GM18907 (cell line): ENCODE measurements around the gene ALDH16A1.

Experiments used
- ATAC-seq: cut with Tn5 transposase; IDR thresholded peaks from one replicate; pipeline ENCODE4 v1.9.1; 2021; ENCODE audit warnings: mild to moderate bottlenecking, moderate library complexity; ENCODE audit not compliant: unreplicated experiment

ALDH16A1 gene

DNA sequence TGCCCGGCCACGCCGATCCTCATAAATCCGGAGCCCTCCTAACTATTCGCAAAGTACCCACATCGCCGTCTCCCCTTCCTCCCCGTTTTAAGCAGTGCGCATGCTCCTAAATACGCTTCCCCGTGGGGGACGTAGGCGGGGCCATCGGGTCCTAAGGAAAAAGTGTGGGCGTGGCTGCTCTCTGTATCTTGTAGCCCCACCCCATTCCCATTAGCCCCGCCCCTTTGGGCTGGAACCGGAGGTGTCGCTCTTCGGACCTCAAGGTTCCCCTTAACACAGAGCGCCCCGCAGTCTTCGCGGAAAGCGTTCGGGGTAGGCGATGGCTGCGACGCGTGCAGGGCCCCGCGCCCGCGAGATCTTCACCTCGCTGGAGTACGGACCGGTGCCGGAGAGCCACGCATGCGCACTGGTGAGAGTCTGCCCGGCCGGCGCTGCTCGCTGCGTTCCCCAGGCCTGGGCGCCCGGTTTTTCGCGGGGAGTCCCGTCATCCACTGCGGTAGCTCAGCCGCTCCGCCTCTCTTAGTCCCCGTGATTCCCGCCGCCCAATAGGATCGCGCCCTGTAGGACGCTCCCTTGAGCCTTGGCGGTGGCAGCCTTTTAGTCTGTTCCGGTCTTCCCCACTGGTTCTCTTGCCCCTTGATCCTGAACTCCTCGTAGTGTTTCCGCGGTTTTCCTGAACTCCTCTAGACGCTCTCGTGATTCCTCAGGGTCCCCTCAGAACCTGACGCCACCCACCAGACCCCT is at the start of gene ALDH16A1:
TSS of gene ALDH16A1 (plus strand) at position 213 of the 744 bp plus-strand sequence. CDS start at position 320, 107 bp downstream.
- ATAC-seq, result peak; percentile 81

DNA sequence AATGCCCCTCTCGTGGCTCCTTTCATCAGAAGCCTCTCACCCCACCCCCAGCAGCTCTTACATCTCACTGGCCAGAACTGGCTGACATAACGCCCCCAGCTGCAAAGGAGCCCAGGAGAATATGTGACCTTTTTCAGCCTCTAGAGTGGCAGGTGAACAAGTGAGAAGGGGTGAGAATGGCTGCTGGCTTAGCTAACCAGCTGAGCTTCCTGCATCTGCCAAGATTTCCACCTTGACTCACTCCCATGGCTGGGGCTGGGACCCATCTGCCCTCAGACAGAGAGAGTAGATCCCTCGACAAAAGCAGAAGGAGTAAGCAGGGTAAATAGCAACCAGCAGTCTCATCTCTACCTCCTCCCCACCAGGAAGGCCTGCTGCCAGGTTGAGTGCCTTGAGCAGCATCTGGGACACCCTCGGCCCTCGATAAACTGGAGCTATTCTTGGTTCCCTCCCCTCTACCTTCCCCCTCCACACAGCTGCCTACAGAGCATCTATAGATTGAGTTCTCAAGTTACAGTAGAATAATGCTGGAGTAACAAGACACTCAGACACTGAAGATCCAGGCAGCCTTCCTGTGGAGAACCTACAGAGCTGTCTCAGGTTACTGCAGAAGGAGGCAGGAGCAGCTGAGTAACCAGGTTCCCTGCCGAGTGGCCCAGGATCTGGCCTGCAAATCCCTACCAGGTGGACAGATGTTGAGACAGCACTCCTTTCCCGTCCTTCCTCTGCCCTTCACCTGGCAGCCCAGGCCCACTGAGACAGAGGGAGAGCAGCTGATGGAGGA is 49.4 kb upstream of the ALDH16A1 start:
- ATAC-seq, result no peak

DNA sequence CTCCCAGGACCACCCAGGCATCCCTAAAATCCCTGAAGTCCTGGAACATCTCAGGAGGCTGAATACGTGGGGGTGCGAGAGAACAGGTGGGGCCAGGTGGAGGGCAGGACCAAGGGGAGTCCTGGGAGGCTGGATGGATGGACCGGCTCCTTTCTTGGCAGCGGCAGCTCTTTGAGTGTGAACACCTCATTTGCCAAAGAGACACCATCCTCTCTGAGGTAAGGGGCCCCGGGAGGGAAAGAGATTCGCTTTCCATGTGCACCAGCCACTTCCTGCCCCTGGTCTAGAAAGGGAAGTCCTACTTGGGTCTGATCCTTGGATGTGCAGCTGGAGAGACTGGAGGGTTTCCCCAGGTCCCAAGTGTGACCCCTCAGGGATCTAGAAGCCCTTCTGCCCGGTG is 45.9 kb upstream of the ALDH16A1 start:
- ATAC-seq, result no peak

DNA sequence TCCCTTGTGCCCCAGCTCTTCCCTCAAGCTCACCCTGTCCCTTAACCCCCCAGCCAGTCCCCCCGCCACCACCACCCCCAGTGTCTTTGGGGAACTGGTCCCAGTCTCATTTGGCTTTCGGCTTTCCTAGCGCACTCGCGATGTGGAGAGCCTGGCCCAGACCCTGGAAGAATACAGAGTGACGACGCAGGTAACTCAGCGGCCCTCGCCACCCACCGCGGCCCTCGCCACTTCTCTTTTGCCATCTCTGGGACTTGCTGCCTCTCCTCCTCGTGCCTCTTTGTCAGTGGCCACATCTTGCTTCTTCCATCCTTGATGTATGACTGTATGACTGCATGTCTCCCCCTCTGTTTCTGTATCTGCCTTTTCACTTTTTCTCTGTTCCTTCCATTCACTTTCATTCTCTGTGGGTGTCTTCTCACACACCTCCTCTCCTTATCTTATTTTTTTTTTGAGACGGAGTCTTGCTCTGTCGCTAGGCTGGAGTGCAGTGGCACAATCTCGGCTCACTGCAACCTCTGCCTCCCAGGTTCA is 45.5 kb upstream of the ALDH16A1 start:
- no peak for ATAC-seq

DNA sequence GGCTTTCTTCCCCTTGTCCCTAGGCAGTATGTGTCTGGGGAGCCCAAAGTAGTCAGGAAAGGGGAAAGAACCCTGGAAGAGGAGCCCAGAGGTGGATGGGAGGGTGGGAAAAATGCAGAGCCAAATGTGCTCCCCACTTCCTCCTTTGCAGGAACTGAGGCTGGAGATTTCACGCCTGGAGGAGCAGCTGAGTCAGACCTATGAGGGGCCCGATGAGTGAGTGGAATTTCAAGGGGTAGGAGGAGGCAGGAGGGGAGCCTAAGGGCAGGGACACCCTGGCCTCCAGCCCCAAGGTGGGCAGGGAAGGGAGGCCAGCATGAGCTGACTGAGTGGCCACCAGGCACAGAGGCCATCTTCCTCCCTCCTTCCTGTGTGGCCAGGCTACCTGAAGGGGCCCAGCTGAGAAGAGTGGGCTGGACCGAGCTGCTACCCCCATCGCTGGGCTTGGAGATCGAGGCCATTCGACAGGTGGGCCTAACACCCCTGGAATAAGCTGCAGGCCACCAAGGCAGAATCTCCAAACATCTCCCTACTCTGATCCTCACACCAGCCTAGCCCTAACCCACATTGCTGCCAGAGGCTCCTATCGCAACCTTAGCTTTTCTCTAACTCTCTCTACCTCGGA is 44.1 kb upstream of the ALDH16A1 start:
- no peak for ATAC-seq

DNA sequence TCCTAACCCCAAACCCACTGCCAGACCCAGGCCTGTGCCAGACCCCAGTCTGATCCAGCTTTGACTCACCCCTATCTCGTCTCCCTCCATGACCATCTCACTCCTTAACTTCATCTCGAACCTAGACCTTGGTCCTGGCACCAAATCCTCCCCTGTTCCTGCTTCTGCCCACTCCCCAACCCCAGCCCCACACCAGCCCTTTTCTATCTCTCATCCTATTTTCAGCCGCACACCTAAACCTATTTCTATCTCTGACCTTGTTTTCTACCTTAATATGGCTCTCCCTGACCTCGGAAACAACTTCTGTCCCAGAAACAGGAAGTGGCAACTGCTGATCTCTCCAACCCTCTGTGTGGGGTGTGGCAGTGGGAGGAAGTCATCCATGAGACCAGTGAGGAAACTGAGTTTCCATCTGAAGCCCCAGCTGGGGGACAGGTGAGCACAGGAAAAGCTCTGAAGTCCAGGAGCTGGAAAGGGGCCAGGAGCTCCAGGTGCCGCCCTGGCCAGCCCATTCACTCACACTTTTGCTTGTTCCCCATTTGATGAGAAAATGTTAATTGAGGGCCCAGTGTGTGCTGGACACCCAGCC is 43.5 kb upstream of the ALDH16A1 start:
- ATAC-seq, result no peak

DNA sequence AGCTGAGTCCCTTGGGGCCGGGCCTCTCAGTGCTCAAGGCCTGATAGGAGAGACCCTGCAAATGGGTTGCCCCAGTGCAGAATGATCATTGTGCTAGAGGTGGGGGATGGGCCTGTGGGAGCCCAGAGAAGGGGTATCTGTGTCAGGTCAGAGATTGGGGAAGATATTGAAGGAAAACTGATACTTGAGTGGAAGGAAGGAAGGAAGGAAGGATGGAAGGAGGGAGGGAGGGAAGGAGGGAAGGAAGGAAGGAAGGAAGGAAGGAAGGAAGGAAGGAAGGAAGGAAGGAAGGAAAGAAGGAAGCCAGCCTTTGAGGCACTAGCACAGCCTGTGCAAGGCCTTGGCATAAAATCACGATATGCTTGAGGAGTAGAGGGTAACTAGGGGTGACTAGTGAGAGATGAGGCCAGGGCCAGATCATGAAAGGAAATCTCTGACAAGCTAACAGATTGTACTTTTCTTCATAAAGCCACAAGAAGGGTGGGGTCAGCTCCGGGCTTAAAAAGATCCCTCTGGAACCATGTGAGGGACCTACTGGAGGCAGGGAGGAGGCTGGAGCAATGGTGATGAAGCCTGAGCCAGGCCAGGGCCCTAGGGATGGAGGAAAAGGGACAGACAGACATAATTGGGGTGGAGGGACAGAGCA is 41.2 kb upstream of the ALDH16A1 start:
- no peak for ATAC-seq

DNA sequence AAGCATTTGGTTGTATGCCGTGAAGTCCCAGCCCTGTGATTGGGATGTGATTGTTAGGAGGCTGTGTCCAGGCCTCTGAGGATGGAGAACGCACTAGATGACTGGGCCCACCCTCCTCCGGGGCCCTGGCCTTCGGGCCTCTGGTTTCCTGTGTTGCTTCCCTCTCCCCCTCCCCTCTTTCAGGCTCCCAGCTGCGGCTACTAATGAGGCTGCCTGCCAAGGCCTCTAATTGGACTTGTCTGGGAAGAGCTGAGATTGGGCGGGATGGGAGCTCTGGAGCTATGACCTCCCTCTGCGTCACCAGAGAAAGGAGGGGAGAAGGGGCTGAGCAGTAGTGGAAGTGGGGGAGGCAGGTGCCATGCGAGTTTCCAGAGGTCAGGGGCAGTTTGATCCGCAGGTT is 39.7 kb upstream of the ALDH16A1 start:
- ATAC-seq, result no peak

DNA sequence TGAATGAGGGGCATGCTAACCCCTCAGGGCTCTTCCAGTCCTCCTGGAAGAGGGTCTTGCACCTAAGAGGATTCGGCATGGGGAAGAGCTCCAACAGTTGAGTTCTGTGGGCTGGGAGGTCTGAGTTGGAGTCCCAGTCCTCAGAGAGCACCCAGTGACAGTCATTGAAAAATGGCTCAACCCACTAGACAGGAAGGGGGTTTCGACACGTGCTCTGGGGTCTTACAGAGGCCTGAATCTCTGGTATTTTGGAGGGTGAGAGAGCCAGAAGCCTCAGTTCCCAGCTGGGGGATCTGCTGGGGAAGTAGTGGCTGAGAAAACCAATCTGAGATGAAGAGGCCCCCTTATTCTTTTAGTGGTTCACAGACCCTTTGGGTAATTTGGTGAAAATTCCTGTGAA is 38.8 kb upstream of the ALDH16A1 start:
- ATAC-seq, result no peak

DNA sequence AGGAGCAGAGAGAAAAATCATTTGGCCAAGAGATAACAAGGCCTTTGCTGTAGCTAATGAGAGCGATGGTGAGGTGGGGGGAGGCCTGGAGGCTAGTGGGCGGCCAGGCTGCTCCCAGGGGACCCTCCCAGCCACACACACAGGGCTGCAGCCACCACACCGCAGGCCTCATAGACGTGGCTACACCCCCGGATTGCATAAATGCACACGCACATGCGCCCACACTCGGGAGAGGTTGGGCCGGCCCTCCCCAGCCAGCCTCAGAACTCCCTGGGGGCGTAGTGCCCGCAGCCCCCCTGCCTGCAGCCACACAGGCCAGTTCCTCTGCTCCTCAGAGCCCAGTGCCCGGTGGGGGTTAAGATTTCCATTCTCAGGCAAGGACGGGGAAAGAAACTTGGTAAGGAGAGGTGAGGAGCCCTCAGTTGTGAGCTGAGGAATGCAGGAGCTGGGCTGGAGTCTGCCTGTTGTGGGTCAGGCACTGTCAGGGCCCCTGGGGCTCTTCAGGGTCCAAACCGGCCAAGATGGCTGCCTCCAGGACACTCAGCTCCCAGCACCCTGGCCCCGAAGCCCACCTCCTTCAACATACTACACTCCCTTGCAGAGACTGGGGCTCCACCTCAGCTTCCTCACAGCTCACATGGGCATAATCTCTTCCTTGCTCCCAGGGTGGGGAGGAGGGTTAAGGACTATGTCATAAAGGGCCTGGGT is 37.8 kb upstream of the ALDH16A1 start:
- ATAC-seq, result no peak

DNA sequence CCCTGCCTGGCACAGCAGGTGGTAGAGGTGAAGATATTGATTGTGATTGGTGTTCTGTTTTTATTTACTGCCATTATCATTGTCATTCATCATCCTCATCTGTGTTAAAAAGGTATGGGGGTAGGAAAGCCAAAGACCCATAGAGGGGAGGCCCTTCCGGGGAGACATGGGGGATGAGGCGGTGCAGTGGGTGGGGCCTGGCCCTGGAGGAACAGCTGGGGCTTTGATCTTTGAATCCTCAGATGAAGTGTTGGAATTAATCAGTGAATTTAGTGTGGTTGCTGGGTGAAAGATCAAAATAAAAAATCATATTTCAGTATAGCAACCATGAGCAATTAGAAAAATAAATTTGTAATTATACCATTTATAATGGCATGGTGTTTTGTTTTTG is 37.2 kb upstream of the ALDH16A1 start:
- no peak for ATAC-seq

DNA sequence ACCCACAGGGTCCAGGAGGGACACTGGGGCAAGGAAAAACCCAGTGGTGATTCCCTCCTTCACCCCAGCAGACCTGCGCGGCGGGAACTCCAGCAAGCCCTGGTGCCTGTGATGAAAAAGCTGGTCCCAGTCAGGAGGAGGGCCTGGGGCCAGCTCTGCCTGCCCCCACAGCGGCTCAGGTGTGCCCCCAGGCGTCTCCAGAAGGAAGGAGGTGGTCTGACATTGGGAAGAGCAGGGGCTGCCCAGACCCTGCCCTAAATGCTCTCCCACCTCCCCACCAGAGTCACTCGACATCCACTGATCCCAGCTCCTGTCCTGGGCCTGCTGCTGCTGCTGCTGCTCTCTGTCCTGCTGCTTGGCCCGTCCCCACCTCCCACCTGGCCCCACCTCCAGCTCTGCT is 35.9 kb upstream of the ALDH16A1 start:
- ATAC-seq, result no peak

DNA sequence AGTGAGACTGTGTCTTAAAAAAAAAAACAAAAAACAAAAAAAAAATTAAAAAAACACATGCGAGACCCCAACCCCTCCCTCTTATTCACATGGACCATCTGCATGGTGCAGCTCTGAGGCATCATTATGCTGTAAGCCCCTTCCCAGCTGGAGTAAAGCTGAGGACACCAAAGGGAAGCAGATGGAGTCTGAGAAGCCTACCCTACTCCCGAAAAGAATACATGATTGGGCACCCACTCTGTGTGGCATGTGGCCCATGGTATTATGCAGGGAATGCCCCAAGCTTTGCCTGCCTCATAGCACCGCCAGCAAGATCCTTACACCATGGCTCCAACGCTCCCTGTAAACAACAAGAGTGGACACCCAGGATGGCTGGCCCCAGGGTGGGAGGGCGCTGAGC is 34.5 kb upstream of the ALDH16A1 start:
- ATAC-seq, result no peak

DNA sequence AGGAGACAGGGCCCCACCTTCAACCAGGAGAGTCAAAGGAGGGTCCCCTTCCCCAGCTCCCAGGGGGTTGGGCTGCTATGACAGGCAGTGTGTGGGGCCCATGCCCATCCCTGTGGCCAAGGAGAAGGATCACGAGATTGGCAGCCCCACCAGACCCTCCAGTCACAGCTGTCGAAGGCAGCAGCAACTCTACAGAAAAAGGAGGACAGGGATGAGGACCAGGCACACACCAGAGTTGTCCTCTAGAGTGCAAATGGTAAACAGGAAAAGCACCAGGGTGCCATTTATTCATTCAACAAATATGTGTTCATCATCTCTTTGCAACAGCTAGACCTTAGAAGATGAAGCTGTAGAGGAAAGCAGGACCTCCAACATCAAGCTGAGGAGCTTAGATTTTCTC is 33.9 kb upstream of the ALDH16A1 start:
- ATAC-seq, result no peak

DNA sequence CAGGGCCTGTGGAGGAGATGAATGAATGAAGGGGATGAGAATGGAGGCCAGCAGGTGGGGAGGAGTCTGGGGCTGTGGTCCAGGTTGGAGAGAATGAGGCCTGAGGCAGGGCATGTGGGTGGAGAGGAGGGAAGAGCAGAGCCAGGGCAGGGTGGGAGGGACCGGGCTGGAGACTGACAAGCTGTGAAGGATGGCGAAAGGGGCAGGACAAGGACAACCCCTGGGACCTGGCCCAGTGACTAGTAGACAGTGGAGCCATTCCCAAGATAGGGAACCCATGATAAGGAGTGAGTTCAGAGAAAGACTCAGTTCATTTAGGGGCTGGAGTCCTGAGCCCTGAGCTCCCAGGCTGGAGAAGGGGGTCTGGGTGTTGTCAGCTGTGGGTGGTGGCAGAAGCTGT is 32.8 kb upstream of the ALDH16A1 start:
- no peak for ATAC-seq

DNA sequence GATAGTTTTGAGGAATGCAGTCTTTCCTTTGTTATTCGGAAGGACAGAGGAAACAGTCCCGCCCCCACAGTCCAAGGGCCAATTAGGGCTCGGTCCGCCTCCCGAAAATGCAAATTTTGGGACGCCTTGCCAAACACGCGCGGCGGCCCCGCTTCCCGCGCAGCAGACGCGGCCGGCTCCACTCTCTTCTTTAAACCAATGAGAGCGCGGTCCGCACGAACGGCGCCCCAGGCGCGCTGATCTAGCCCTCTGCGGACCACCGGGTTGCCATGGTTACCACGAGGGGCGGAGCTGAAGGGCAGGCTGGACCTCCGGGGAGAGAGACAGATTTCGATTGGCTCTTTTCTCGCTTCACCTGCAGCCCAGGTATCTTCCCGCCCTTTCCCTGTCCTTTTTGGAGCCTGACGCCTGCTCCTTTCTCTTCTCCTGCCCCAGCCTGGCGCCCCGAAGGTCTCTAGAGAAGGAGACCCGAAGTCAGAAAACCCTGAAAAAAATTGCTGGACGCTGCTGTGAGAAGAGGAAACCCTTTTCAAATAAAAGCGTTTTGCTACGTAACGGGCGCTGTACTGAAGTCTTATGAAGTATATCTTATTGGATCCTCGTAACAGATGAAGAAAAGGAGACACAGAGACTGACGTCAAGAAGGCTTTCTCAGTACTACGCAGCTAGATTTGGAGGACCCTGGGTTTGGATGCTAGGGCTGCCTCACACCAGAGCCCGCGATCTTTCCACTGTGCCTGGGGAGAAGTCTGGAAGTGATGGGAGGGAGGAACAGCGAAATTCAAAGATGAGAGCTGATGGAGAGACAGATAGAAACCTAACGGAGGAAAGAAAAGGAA is 31.8 kb upstream of the ALDH16A1 start:
- no peak for ATAC-seq

DNA sequence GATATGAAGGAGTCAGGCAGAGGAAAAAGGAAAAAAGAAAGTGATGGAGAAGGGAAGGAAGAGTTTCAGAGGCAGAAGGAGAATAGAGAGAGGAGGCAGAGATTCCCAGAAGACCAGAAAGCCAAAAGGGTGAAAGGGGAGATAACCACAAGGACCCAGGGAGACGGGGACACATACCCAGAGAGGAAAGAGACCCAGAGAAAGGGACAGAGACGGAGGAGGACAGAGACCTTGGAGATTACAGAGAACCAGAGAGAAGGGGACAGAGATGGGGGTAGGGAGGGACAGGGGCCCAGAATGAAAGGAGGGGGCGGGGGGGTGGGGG is 31.2 kb upstream of the ALDH16A1 start:
- ATAC-seq, result no peak

DNA sequence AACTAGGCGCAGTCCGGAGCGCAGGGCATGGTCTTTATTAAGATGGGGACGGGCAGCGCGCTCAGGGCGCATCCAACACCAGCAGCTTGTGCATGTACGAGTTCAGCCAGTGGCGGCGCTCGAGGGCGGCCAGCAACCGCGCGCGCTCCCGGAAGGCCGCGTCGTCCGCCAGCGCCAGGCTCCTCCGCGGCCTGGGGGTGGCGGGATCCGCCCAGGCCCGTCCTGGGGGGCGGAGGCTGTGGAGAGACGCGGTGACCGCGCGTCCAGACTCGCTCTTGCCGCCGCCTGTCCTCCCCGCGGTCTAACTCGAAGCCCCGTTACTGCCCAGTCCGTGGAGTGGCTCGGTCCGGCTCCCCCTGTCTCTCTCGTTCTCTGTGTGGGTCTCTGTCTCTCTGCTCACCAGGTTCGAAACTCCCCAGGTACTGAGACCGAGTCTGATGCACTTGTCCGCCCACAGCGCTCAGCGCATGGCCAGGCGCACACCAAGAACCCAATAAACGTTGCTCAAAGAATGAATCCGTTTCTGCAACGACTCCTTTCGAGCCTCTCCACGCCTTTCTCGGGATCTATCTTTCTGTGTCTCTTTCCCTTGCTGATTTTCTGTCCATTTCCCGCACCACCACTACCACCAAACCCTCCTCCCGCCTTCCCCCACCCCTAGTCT is 30.5 kb upstream of the ALDH16A1 start:
- ATAC-seq, result no peak
